Measurements from ENCODE around the gene UPK2.

The UPK2 gene

GRCh38 chr11:118918128-118918685 lies 37.9 kb upstream of the UPK2 start:
- peak; percentile 91 for DNase-seq

DNA sequence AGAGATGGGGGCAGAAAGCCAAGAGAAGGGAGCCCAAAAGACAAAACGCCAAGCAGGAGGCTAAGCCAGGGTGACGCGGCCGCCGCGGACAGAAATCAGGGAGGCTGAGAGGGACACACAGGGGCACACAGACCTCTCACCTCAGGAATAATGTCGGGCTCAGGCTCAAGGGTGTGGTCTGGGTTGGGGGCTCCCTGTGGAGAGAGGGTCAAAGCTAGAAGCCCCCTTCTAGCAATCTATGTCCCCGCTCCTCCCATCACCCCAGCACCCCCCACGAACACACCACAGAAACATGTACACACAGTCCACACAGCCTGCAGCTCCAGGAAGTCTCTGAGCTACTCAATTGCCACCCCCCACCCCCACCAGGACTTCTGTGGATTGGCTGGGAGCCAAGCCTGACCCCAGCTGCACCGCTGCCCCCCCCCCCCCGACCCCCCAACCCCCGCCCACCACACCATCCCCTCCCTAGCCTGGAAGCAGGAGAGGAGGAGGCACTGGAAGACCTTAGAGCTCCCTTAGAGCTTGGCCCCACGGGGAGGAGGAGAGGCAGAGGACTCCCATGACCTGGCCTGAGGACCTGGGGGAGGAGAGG lies 37.3 kb upstream of the UPK2 start:
- DNase-seq, result no peak

DNA sequence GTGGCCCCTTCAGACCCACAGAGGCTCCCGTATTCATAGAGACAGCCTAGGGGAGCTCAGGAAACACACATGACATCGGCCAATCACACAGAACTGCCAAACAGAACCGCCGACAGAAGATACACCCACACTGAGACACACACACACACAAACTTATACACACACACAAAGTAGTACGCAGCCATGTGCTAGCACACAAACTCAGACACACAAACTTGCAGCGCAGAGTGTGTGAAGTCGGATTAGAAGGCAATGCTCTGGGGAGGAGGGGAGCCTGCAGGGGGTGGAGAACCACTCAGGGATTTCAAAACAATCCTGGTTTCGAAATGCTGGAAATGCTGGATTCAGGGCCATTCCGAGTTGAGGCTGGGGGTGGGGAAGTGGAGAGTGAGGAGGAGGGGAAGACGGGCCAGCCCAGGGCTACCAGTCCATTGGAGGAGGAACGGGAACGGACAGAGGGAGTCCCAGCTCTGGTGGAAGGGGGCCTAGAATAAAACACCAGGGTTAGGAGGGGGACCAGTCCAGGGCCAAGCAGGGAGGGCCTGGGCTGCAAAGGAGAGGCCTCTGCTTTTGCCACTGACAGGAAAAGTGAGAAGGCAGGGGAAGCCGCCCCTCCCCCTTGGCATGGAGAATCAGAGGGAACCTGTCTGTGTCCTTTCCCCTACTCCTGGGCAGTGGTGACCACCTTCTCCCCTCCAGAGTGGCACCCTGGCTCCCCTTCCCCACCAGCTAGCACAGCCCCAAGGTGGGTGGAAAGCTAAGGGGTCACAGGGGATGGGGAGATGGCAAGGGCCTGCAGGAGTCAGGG lies 34.8 kb upstream of the UPK2 start:
- DNase-seq, result no peak

- peak; percentile 40 for DNase-seq
Measured at GRCh38 chr11:118921929-118922744, 34.0 kb upstream of the UPK2 start.

- DNase-seq, result no peak
Measured at GRCh38 chr11:118922745-118923627, 33.1 kb upstream of the UPK2 start.

DNA sequence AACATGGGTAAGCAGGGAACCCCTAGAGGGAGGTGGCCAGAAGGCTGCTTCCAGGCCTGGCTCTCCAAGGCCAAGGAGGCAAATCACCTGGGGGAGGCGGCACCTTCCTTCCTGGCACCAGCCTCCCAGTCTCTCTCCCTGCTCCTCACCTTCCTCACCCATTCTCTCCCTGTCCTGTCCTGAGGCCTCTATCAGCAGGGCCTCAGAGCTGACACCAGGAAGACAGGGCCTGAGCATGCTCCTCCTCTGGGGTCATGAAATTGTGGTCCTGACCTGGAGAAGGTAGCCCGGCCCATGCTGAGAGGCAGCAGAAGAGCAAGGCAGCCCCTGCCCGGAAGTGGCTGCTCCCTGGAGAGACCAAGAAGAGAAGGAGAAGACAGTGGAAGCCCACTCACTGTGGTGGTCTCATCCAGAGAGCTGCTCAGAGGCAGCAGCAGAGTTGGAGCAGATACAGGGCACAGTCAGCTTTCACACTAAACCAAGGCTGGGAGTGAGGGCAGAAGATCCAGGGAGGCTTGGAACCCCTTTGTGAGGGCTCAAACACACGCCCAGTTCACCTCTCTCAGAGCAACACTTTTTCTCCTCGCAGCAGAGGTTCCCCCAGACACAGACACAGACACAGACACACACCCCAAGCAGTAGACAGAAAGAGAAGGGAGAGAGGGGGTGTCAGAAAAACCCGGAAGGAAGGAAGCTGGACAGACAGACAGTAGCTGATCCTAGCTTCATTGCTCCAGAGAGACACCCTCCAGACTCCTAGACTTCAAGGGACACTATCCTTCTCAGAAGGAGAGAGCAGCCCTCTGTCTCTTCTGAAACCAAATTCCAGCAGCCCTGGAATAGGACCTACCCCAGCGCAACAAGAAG lies 32.1 kb upstream of the UPK2 start:
- DNase-seq, result no peak

- DNase-seq, result no peak
Measured at GRCh38 chr11:118924591-118925585, 31.2 kb upstream of the UPK2 start.

DNA sequence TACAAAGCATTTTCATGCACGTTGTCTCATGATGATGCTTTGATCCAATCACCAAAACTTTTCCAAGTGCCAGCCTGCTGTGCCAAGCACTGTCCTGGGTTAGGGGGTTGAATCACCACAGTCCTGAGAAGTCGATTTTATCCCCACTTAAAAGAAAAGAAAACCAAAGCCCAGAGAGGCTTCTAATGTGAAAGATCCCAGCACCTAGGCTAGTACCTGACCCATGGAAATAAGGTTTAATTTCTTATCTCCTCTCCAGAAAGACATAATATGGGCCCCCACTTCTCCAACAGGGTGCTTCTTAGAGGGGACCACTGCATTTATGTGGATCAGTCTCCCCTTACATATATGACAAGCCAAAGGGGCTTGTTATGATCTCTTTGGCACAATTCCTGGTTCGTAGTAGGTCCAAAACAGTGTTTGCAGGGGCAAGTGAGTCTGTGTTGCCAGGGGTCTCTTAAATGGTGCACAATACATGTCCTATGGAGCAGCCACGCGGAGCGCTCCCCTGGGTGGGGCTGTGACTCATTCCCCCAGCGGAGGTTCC lies 28.5 kb upstream of the UPK2 start:
- DNase-seq, result no peak

DNA sequence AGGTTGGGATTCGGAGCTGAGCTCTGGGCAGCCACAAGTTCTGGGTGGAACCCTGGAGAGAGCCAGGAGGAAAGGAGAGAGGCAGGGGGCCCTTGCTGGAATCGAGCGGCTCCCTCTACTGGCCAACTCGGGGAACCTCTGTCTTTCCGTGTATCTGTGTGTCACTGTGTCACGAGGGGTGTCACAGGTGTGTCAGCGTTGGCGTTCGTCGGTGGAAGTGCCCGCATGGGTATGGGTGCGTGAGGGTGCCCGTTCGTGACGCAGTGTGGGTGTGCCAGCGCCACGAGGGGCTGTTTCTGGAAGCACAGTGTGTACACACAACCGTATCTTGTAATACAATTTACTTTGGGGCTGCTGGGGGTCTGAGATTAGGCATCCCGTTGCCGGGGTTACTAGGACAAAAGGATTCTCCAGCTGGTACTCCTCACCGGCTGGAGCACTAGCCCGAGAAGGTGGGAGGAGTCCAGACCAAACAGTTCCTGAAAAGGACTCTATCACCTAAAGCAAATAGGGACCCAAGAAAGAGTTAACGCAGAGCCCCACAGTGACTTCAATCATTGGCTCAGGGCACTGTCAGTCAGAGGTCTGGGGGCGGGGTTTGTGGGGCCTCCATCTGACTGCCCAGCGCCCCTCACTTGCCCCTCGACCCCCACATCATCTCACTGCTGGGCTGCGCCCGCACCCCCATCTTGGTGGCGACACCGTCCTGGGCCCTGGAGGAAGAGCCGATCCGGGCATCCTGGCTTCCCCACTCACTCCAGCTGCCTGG lies 27.8 kb upstream of the UPK2 start:
- peak; percentile 73 for DNase-seq

DNA sequence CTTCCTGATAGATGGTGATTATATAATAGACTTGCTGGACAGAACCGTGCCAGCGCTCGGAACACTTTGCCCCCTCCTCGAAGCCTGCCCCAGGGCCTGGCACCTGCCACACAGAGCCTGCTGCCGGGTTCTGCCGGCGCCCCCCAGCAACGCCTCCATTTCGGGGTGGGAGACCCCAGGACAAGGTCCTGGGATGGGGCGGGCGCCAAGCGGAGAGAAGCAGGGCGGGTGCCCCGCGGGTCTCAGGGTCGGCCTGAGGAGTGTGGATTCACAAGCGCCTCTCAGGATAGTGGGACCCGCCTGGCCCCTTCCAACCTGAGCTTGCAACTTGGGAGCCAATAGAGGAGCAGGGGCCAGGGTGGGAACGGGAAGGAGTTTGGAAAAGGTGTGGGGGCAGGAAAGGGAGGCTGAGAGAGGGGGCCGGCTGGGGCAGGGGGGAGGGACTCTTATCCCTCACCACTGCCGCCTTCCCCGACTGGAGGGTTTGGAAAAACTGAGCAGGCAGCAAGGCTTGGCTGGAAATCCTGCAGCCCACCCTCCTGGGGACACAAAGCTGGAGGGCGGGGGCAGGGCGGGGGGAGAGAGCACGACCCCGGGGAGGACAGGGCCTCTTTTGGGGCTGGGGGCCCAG lies 27.1 kb upstream of the UPK2 start:
- no peak for DNase-seq

- DNase-seq, result peak; percentile 84
Measured at GRCh38 chr11:118929501-118930093, 26.5 kb upstream of the UPK2 start.

- DNase-seq, result peak; percentile 95
Measured at GRCh38 chr11:118930094-118930712, 25.9 kb upstream of the UPK2 start.

DNA sequence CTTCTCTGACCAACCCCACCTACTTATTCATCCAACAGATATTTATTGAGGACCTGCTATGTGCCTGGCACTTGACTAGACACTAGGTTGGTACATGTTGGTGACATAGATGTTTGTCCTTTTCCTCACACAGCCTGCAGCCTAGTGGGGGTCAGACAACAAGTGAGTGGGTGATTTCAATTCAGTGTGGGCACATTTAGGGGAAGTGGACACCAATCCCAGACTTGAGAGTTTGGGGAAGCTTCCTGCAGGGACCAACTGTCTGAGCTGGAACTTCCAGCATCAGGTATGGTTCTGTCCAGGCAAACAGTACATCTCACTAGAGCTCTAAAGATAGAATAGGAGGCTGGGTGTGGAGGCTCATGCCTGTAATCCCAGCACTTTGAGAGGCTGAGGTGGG lies 24.5 kb upstream of the UPK2 start:
- no peak for DNase-seq

- no peak for DNase-seq
Measured at GRCh38 chr11:118933486-118933885, 22.6 kb upstream of the UPK2 start.

- DNase-seq, result no peak
Measured at GRCh38 chr11:118935376-118935775, 20.7 kb upstream of the UPK2 start.

DNA sequence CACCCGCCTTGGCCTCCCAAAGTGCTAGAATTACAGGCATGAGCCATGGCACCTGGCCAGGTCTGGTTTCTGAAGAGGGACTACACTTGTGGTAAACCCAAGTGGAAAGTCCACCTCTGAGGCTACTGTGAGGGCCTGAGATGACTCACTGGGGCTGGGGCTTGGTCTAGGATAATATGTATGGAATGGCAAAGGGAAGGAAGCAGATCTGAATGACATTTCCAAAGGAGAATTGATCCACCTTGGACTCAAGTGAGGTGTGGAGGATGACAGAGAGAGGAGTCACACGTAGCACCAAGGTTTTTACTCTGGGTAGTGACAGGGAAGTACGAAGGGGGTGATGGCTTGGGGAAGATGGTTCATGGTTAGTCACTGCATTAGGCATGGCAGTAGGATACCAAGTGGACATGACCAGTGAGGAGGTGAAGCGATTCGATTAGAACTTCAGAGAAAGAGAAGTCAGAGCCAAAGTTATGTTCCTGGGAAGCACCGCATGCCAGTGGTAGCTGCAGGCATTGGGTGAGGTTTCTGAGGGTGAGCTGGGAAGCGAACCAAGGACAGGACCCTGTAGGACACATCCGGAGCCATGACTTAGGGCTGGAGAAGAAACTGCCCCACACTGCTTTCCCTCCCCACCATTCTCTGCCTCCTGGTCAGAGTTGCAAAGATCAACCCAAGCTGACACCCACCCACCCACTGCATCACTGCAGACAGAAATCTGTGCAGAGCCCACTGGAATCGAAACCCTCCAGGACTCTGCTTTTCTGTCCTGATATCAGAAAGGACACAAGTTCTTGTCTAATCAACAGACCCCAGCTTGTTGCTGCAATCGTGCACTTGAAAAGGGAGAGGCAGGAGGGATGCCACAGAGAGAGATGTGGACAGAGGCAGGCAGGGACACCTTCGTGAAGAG lies 17.4 kb upstream of the UPK2 start:
- DNase-seq, result no peak

All from NCI-H510A (cell line).